HG03439 (cell line): ENCODE results near the gene DLGAP1.

Experiments
- ATAC-seq: cut with Tn5 transposase; IDR thresholded peaks from one replicate; pipeline ENCODE4 v1.9.1; 2021; ENCODE audit warnings: mild to moderate bottlenecking, moderate library complexity; ENCODE audit not compliant: unreplicated experiment

Gene DLGAP1

DNA sequence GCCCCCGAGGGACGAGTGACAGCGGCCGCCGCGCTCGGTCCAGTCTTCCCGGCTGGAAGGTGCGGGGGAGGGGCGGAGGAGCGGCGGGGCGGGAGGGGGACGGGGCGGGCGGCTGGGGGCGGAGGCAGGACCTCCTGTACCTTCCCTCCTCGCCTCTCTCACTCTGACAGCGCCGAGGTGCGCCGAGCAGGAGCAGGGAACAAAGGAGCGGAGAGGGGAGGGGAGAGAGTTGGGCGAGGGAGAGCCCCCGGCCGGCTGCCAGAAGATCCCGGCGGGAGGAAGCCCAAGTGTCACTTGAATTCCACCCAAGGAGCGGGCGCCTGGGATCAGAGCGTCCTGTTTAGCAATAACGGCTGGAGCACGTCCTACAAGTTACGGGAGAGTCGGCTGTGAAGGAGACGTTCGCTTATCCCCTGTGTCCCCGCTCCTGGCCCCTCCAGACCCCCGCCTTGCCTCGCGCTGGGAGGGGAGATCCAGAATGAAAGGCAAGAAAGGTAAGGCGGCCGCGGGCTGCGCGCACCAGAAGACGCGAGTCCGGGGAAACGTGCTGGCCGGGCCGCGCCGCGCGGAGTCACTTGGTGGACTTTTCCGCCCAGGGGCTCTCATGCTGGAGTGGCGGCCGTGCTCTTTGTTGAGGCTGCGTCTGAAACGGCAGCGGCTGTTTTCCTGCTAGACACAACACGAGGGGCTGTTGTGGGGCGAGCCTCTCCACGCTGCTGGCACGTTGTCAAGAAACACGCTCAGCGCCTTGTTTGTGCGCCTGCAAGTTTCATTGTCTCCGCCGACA is 1004.9 kb downstream of the DLGAP1 start, which contains the start of gene TGIF1:
Gene TGIF1, plus strand, starts transcription at position 161 of the 787 bp plus-strand sequence. Its CDS starts 318 bp downstream, at position 479.
- no peak for ATAC-seq

DNA sequence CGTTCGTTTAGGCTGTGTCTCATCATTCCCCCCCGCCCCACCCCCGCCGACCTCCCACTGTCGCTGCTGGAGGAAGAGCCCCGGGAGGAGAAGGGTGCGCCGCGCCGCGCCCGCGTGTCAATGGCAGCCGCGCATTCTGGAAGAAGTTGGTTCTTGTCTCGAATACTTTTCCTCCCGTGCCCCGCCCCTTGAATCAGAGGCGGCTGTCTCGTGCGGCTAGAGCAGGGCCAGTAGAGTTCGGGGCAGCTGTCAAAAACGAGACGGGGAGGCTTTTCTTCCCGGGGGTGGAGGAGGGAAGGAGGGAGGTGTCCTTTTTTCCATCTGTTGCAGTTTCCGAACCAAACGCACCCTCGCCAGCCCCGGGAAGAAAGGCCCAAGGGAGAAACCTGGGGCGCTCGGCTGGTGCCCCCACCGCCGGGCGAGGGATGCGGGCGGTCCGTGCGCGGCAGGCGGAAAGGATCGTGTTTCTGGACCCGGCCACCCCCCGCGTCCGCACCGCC is 1005.5 kb downstream of the DLGAP1 start:
- ATAC-seq = peak; percentile 19

DNA sequence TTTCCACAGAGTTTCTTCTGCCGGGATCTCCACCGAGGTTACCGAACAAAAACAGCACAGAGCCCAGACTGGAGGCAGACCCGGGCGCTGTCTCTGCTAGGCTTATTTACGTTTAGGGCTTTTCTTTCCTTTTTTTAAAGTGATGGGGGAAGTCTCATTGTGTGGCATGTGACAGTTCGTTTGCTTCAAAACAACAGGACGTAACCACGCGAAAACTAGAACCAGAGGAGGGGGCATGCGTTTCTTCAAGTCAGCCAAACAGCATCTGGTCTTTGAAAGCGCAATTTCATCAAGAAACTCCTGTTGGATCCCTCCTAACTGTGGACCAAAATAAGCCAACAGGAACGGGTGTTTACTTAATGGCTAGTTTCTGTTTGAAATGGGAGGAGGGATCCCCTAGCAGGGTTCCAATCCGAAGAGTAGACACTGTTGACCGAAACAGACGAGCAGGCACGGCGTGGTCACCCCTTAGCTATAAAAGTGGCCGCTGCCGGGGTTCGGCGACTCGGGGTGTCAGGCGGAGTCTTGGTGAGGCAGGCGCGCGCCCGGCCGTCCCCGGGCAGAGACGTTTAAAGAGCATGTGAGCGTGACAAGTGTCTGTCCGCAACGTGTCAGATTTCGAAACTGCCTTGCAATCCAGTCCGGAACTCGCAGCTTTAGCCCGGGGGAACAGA is 1006.1 kb downstream of the DLGAP1 start:
- peak; percentile 50 for ATAC-seq

DNA sequence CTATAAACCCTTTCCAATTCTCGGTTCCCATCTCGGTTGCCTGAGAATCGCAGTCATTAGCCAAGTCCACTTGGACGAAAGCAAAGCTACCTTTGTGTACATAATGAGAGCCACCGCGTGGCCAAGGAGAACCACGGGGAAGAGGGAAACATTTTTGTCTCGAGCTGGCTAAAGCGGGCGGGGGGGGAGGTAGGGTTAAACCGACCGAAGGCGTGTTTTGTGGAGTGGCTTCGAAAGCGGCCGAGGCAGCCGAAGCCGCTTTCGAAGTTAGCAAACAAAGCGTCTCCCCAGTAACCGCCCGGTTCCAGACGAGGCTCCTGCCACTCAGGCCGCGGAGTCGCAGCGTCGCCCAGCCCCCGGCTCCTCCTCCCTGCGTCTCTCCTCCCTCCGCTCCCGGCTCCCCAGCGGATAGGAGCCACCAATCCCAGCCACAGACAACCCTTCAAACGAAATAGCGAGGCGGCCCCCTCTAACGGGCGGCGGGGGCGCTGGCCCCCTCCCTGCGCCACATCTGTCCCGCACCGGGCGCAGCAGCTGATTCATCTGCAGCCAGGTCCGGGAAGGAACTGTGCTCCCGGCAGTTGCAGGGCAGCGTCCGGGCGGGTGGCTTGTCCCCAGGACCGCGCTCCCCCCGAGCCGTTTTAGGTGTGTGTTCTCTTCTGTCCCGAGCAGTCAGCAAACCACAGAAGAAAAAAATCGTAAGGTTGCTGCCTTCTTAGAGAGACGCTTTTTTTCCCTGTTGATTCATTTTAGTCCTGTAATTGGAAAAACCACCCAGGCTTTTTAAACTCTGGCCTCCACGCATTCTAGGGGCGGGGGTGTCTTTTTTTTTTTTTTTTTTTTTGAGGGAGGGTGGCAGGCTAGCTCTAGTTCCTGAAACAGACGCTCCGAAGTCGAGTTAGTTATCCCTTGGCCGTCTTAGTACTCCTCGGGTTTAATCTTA is 1006.9 kb downstream of the DLGAP1 start:
- ATAC-seq = peak; percentile 63

DNA sequence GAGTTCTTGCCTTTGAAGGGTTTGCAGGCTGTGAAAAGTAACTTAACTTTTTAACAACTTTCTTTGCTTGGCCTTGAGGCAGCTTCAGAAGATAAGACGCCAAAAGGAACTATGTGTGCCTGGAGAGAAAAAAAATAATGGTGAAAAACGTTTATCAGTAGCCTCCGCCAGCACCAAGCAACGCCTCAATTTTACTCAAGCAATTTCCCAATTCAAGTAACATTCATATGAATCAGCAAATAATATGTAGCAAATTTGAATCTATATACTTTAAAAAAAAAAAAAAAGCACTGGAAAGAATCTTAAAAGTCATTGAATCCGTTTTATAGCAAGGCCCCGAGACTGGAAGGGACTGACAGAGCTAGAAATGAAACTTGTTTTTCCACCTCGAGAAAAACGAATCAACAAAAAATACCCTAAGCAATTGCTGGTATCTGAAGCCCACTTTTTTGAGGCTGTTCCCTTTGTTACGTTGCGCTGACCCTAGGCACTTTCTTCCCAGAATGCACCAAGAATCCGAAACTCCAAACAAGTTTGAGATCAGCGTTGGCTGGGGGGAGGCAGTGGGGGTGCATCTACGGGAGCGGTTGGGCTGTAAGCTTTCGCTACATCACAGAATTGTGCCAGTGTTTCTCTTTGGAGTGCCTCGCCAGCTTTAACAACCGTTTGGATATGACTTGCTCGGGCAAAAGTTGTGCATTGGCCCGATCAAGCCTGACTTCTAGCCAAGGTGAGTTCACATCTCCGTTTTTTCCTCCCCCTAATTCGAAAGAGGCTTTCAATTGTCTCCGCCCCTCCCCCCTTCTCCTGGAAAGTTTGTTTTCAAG is 1007.8 kb downstream of the DLGAP1 start:
- ATAC-seq = no peak
